GM23338 (cell line): ENCODE results near the gene KRTAP10-5. TPM values are rescaled to one million over a fixed set of nuclear protein-coding genes. Genes with fewer than 3 reads are reported as not detected.

ENCODE experiments used
- polyA plus RNA-seq: library from polyadenylated mRNA; unstranded; fragments of >200 nt; fragmentation: Nextera tagmentation; extraction: Ambion mirVana; gene quantifications from 2 replicates; pipeline ENCODE4 v1.2.1, GENCODE V29; 2016
- total RNA-seq: library from RNA; depleted of rRNA; stranded (reverse); fragments of >200 nt; shearing (Covaris generic); gene quantifications from 2 replicates; pipeline ENCODE4 v1.2.3, GENCODE V29; 2014; rRNA removed

The KRTAP10-5 gene
- total and polyA plus RNA-seq, 2 experiments from 2014 or later = not detected

Other genes starting within 250 kb of the KRTAP10-5 start
- gene CFAP410, start 241.2 kb downstream of the KRTAP10-5 start, total RNA-seq = 23.2 and 24.0 TPM in 2 replicates
- gene CFAP410, start 241.2 kb downstream of the KRTAP10-5 start, polyA plus RNA-seq = 11.0 and 15.4 TPM in 2 replicates
- gene TRPM2, start 227.0 kb downstream of the KRTAP10-5 start, total RNA-seq = 0.83 and 2.0 TPM in 2 replicates
- 0.50 and 0.53 TPM in 2 replicates for gene TRPM2, start 227.0 kb downstream of the KRTAP10-5 start, polyA plus RNA-seq
- 4.4 and 6.8 TPM in 2 replicates for gene LRRC3, start 125.1 kb downstream of the KRTAP10-5 start, total RNA-seq
- 0.95 and 1.2 TPM in 2 replicates for gene LRRC3, start 125.1 kb downstream of the KRTAP10-5 start, polyA plus RNA-seq
- gene KRTAP10-1, start 40.4 kb downstream of the KRTAP10-5 start, total RNA-seq = not detected in 2 replicates
- gene KRTAP10-1, start 40.4 kb downstream of the KRTAP10-5 start, polyA plus RNA-seq = not detected in 2 replicates
- not detected in 2 replicates for gene KRTAP10-2, start 29.1 kb downstream of the KRTAP10-5 start, total RNA-seq
- 0.24 TPM in 1 of 2 replicates, not detected in the other for gene KRTAP10-2, start 29.1 kb downstream of the KRTAP10-5 start, polyA plus RNA-seq
- gene KRTAP10-3, start 21.8 kb downstream of the KRTAP10-5 start, total RNA-seq = not detected in 2 replicates
- not detected in 2 replicates for gene KRTAP10-3, start 21.8 kb downstream of the KRTAP10-5 start, polyA plus RNA-seq
- not detected in 2 replicates for gene KRTAP10-4, start 6.9 kb downstream of the KRTAP10-5 start, total RNA-seq
- gene KRTAP10-4, start 6.9 kb downstream of the KRTAP10-5 start, polyA plus RNA-seq = not detected in 2 replicates
- not detected in 2 replicates for gene KRTAP10-6, start 11.9 kb upstream of the KRTAP10-5 start, total RNA-seq
- gene KRTAP10-6, start 11.9 kb upstream of the KRTAP10-5 start, polyA plus RNA-seq = not detected in 2 replicates
- not detected in 2 replicates for gene KRTAP10-7, start 20.0 kb upstream of the KRTAP10-5 start, total RNA-seq
- gene KRTAP10-7, start 20.0 kb upstream of the KRTAP10-5 start, polyA plus RNA-seq = not detected in 2 replicates
- not detected in 2 replicates for gene KRTAP10-8, start 31.5 kb upstream of the KRTAP10-5 start, total RNA-seq
- gene KRTAP10-8, start 31.5 kb upstream of the KRTAP10-5 start, polyA plus RNA-seq = not detected in 2 replicates
- gene KRTAP10-9, start 46.5 kb upstream of the KRTAP10-5 start, total RNA-seq = not detected in 2 replicates
- gene KRTAP10-9, start 46.5 kb upstream of the KRTAP10-5 start, polyA plus RNA-seq = not detected in 2 replicates
- gene KRTAP10-10, start 56.8 kb upstream of the KRTAP10-5 start, total RNA-seq = not detected in 2 replicates
- not detected in 2 replicates for gene KRTAP10-10, start 56.8 kb upstream of the KRTAP10-5 start, polyA plus RNA-seq
- not detected in 2 replicates for gene KRTAP10-11, start 65.8 kb upstream of the KRTAP10-5 start, total RNA-seq
- not detected in 2 replicates for gene KRTAP10-11, start 65.8 kb upstream of the KRTAP10-5 start, polyA plus RNA-seq
- gene KRTAP12-4, start 74.1 kb upstream of the KRTAP10-5 start, total RNA-seq = not detected in 2 replicates
- gene KRTAP12-4, start 74.1 kb upstream of the KRTAP10-5 start, polyA plus RNA-seq = not detected in 2 replicates
- gene KRTAP12-3, start 77.3 kb upstream of the KRTAP10-5 start, total RNA-seq = not detected in 2 replicates
- not detected in 2 replicates for gene KRTAP12-3, start 77.3 kb upstream of the KRTAP10-5 start, polyA plus RNA-seq
- not detected in 2 replicates for gene KRTAP12-2, start 86.3 kb upstream of the KRTAP10-5 start, total RNA-seq
- not detected in 2 replicates for gene KRTAP12-2, start 86.3 kb upstream of the KRTAP10-5 start, polyA plus RNA-seq
- not detected in 2 replicates for gene KRTAP12-1, start 101.6 kb upstream of the KRTAP10-5 start, total RNA-seq
- not detected in 2 replicates for gene KRTAP12-1, start 101.6 kb upstream of the KRTAP10-5 start, polyA plus RNA-seq
- gene KRTAP10-12, start 116.6 kb upstream of the KRTAP10-5 start, total RNA-seq = not detected in 2 replicates
- gene KRTAP10-12, start 116.6 kb upstream of the KRTAP10-5 start, polyA plus RNA-seq = not detected in 2 replicates
- 0.35 TPM in 1 of 2 replicates, not detected in the other for gene TSPEAR, start 131.0 kb upstream of the KRTAP10-5 start, total RNA-seq
- gene TSPEAR, start 131.0 kb upstream of the KRTAP10-5 start, polyA plus RNA-seq = 0.45 and 0.92 TPM in 2 replicates
- gene UBE2G2, start 221.2 kb upstream of the KRTAP10-5 start, total RNA-seq = 100 and 112 TPM in 2 replicates
- gene UBE2G2, start 221.2 kb upstream of the KRTAP10-5 start, polyA plus RNA-seq = 55.0 and 66.4 TPM in 2 replicates
- gene SUMO3, start 237.5 kb upstream of the KRTAP10-5 start, total RNA-seq = 91.9 and 103 TPM in 2 replicates
- 90.6 and 90.8 TPM in 2 replicates for gene SUMO3, start 237.5 kb upstream of the KRTAP10-5 start, polyA plus RNA-seq